Smooth muscle cell (in vitro differentiated cells): Measurements from ENCODE around the gene ABCA3. TPM values are rescaled to one million over a fixed set of nuclear protein-coding genes. Genes with fewer than 3 reads are reported as not detected.

Experiments
- DNase-seq: peaks from one replicate; lab custom pipeline; 2025; ENCODE audit not compliant: unreplicated experiment; lab: John Stamatoyannopoulos, UW
- H2AFZ ChIP-seq: fragments of 200-600 bp; sonication (generic); 2 replicates; pipeline ENCODE4 v1.6.0; 2016; ENCODE audit warnings: antibody characterized with exemption, low read depth, mild to moderate bottlenecking
- H3F3A ChIP-seq: fragments of 200-600 bp; sonication (generic); 2 replicates; pipeline ENCODE4 v1.6.0; 2017; ENCODE audit warnings: antibody characterized with exemption, low read depth
- H3K27ac ChIP-seq: fragments of 200-600 bp; sonication (generic); 2 replicates; pipeline ENCODE4 v1.5.1; 2016; ENCODE audit warnings: low read depth, mild to moderate bottlenecking
- H3K27me3 ChIP-seq: fragments of 200-600 bp; sonication (generic); 2 replicates; pipeline ENCODE4 v1.6.1; 2016; ENCODE audit warnings: low read depth, mild to moderate bottlenecking
- H3K36me3 ChIP-seq: fragments of 200-600 bp; sonication (generic); 2 replicates; pipeline ENCODE4 v1.5.1; 2016; ENCODE audit warnings: low read depth
- H3K4me1 ChIP-seq: fragments of 200-600 bp; sonication (generic); 2 replicates; pipeline ENCODE4 v1.5.1; 2016; ENCODE audit warnings: low read depth
- H3K4me2 ChIP-seq: fragments of 200-600 bp; sonication (generic); 2 replicates; pipeline ENCODE4 v1.6.0; 2016; ENCODE audit warnings: mild to moderate bottlenecking
- H3K4me3 ChIP-seq: fragments of 200-600 bp; sonication (generic); 2 replicates; pipeline ENCODE4 v1.5.1; 2016; ENCODE audit warnings: mild to moderate bottlenecking
- H3K79me2 ChIP-seq: fragments of 200-600 bp; sonication (generic); 2 replicates; pipeline ENCODE4 v1.6.0; 2016; ENCODE audit warnings: low read depth, mild to moderate bottlenecking
- H3K9ac ChIP-seq: fragments of 200-600 bp; sonication (generic); 2 replicates; pipeline ENCODE4 v1.6.0; 2016; ENCODE audit warnings: low read depth
- H3K9me3 ChIP-seq: fragments of 200-600 bp; sonication (generic); replicated peaks from 2 replicates; pipeline ENCODE4 v1.5.1; 2016; ENCODE audit warnings: low read depth
- H4K20me1 ChIP-seq: fragments of 200-600 bp; sonication (generic); 2 replicates; pipeline ENCODE4 v1.6.0; 2016; ENCODE audit warnings: low read depth
- CTCF ChIP-seq: fragments of 200-600 bp; sonication (generic); IDR thresholded peaks from 2 replicates; pipeline ENCODE4 v1.5.1; 2017; ENCODE audit warnings: borderline replicate concordance, mild to moderate bottlenecking, antibody characterized with exemption; ENCODE audit not compliant: insufficient read depth, poor library complexity, severe bottlenecking
- WGBS: methylation state at CpG from one replicate; pipeline ENCODE4 v1.1.7; 2016; ENCODE audit warnings: low lambda C conversion rate; 5-methylcytosine and 5-hydroxymethylcytosine counted together
- polyA plus RNA-seq: library from polyadenylated mRNA; unstranded; fragments of >200 nt; fragmentation: Nextera tagmentation; extraction: Ambion mirVana; gene quantifications from 2 replicates; pipeline ENCODE4 v1.2.1, GENCODE V29; 2016
- total RNA-seq: library from RNA; depleted of rRNA; stranded (reverse); fragments of >200 nt; gene quantifications from 2 replicates; pipeline ENCODE4 v1.2.3, GENCODE V29; 2014

ABCA3 gene
- total and polyA plus RNA-seq, 2 experiments from 2014 or later = 1.4 to 2.2 TPM

- no peaks in the 10 kb centered on the region for H3K36me3 ChIP-seq
- peaks cover 24% of the 10 kb centered on the region for H3K27me3 ChIP-seq
- no peaks in the 10 kb centered on the region for H4K20me1 ChIP-seq
- DNase-seq = no peak
- 59% methylated on average over 17 of the region's 17 CpGs for WGBS
- H3K4me3 ChIP-seq = no peak overlapping the region
- H3K79me2 ChIP-seq = no peaks in the 10 kb centered on the region
- H3K4me1 ChIP-seq = no peaks in the 10 kb centered on the region
- no peak for TF ChIP-seq CTCF
- H3K27ac ChIP-seq = no peak overlapping the region
- no peak overlapping the region for H2AFZ ChIP-seq
- no peaks in the 10 kb centered on the region for H3F3A ChIP-seq
- no peaks in the 10 kb centered on the region for H3K9me3 ChIP-seq
- H3K4me2 ChIP-seq = no peak overlapping the region
- H3K9ac ChIP-seq = no peak overlapping the region
Measured at GRCh38 chr16:2333772-2334379, 6.7 kb downstream of the ABCA3 start.

GRCh38 chr16:2333231-2333630, 7.3 kb downstream of the ABCA3 start:
- no peak overlapping the region for H3K4me2 ChIP-seq
- no peaks in the 10 kb centered on the region for H3K79me2 ChIP-seq
- peaks cover 17% of the 10 kb centered on the region for H3K27me3 ChIP-seq
- no peaks in the 10 kb centered on the region for H3K36me3 ChIP-seq
- TF ChIP-seq CTCF = no peak
- H3K9ac ChIP-seq = no peak overlapping the region
- H3F3A ChIP-seq = no peaks in the 10 kb centered on the region
- H2AFZ ChIP-seq = no peak overlapping the region
- no peaks in the 10 kb centered on the region for H3K9me3 ChIP-seq
- DNase-seq = no peak
- H4K20me1 ChIP-seq = no peaks in the 10 kb centered on the region
- 98% methylated on average over 9 of the region's 9 CpGs for WGBS
- no peaks in the 10 kb centered on the region for H3K4me1 ChIP-seq
- no peak overlapping the region for H3K4me3 ChIP-seq
- no peak overlapping the region for H3K27ac ChIP-seq

DNA sequence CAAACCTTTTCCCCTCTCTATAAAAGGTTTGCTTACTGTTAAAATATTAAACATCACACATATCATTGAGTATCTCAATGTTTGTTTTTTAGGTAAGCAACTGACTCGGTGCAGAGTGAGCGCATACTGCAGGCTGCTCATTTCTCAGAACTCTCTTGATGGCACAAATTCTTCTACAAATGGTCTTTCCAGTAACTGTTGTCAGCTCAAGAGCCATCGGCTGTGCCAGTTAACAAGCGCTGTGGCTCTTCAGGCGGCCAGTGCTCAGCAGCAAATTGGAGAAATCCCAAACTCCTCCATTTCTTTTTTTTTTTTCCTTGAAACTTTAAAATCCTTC, 8.6 kb downstream of the ABCA3 start:
- no peak overlapping the region for H3K4me3 ChIP-seq
- TF ChIP-seq CTCF = no peak

DNA sequence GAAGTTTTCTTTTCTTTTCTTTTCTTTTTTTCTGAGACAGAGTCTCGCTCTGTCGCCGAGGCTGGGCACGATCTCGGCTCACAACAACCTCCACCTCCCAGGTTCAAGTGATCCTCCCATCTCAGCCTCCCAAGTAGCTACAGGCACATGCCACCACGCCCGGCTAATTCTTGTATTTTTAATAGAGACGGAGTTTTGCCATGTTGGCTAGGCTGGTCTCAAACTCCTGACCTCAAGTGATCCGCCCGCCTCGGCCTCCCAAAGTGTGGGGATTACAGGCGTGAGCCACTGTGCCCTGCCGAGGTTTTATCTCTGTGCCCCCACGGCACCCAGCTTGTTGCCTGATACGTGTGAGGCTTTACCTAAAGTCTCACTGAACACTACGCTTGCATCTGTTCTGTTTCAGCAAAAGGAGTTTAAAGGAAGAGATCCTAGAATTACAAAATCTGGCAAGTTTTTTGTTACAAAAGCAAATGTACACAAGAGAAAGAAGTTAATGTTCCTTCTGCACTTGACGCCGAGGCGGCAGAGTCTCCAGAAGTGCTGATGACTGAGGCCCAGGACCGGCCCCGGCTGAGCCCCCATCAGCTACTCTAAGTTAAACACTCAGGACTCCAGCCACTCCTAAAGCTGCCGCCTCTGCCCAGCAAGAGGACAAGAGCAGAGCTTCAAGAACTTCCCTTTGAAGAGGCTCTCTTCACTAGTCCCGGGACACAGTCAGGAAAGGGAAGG, 9.2 kb downstream of the ABCA3 start:
- no peak for TF ChIP-seq CTCF
- H3K36me3 ChIP-seq = no peaks in the 10 kb centered on the region
- no peak for DNase-seq
- no peak overlapping the region for H3K27ac ChIP-seq
- H3F3A ChIP-seq = no peaks in the 10 kb centered on the region
- no peak overlapping the region for H2AFZ ChIP-seq
- H3K79me2 ChIP-seq = no peaks in the 10 kb centered on the region
- no peaks in the 10 kb centered on the region for H3K9me3 ChIP-seq
- H3K27me3 ChIP-seq = peaks cover 9% of the 10 kb centered on the region
- H3K9ac ChIP-seq = no peak overlapping the region
- WGBS = 87% methylated on average over 23 of the region's 23 CpGs
- H3K4me3 ChIP-seq = no peak overlapping the region
- no peaks in the 10 kb centered on the region for H4K20me1 ChIP-seq
- H3K4me2 ChIP-seq = no peak overlapping the region
- no peaks in the 10 kb centered on the region for H3K4me1 ChIP-seq

More for the DNA sequence above, 8.6 kb downstream of the ABCA3 start:
- Histone ChIP-seq H3K79me2 (no peaks in the 10 kb centered on the region), H3K9ac (no peak overlapping the region), H3K27ac (no peak overlapping the region), H3K4me2 (no peak overlapping the region), H3K9me3 (no peaks in the 10 kb centered on the region), H3K27me3 (peaks cover 9% of the 10 kb centered on the region), H4K20me1 (no peaks in the 10 kb centered on the region), H2AFZ (no peak overlapping the region), H3K36me3 (no peaks in the 10 kb centered on the region), H3F3A (no peaks in the 10 kb centered on the region), H3K4me1 (no peaks in the 10 kb centered on the region)
- DNase-seq = no peak
- WGBS = 87% methylated on average over 5 of the region's 5 CpGs
